T-helper 2 cell (primary cell): ENCODE data around the gene P2RY13.

Source experiments
- DNase-seq, 5 experiments: peaks; one replicate each; pipeline versions ENCODE4 v3.0.0 to v3.0.0-alpha.2; 2012 to 2022

P2RY13 gene

DNA sequence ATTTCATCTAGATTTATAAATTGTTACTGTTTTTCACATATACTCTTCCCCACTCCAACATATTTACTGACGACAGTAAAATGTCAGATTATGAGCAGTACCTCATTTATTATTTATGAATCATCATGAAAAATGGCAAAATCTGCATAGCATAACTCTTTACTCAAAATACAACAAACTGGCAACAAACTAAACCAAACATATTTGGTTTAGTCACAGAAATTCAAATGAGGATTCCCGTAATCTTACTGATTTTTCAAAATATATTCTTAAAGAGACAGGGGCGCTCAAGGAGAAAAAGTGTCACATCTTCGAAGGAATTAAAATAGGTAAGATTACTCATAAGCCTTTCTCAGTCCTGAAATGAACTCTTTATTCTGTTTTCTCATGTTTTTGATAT, 9.7 kb downstream of the P2RY13 start:
- DNase-seq, result no peak

DNA sequence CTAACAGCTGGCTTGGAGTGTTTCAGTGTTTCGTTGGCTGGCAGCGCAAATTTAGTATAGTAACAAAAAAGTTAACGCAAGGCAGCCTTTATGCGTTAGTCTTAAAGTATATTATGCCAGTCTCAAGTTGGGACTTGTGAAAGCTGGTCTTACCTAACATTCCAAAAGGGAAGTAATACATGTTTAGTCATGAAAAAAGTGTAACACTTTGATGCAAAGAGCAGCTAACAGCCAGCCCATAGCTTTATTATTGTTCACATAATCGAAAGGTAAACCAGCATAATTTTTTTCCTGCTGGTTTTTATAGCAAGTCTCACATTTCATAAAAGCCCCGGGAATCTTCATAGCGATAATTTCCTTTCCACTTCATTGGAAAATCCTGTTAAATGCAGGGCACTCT, 10.4 kb downstream of the P2RY13 start:
- DNase-seq, result no peak

DNA sequence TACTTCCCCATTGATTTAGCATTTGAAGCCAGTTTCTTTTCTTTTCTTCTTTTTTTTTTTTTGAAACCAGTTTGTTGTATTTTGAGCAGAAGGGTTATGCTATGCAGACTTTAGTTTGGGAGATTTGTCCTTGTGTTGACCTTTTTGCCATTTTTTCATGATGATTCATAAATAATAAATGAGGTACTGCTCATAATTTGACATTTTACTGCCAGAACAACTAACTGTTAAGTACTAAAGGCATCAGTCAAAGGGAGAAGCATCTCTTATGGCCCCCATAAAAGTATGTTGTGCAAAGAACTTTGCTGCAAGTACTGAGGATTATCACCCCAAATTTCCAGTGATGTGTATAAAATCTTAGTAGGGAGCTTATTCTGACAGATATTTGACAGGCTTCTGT, 11.0 kb downstream of the P2RY13 start:
- no peak for DNase-seq

DNA sequence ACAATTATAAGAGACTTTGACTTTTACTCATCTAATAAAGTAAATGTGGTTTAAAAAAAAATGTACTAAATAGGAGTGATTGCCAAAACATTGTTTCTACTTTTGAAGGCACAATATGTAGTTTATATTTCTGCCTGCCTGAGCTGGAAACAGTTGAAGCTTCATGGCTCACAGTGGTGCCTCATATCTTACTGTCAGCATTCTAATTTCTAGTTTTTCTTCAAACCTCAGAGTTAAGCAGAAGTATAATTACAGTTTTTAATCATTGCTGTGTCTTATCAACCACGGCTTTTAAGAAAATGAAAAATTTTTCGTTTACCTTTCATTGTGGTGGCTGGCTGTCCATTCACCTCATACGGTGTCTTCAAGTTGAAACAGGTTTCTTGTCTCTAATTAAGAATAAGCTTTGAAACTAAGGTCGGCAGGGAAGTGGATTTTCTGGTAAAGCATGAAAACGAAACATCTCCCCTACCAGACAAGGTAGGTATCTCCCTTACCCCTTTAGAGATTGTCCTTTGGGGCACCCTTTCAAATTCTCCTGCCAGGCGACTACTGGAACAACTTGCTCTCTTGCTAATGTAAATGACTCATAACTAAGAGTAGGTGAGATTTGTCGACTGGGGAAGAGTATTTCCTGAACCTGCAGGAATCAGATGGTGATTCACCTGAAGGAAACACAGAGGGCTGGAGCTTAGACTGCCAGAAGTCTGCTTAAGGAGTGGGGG, 12.9 kb downstream of the P2RY13 start, which contains the start of gene GPR87:
Gene GPR87, minus strand, starts transcription at position 554 of the 725 bp plus-strand sequence. CDS start 16,720 bp downstream, outside the sequence.
- DNase-seq, result peak in 1 of 5 experiments; percentile 76

DNA sequence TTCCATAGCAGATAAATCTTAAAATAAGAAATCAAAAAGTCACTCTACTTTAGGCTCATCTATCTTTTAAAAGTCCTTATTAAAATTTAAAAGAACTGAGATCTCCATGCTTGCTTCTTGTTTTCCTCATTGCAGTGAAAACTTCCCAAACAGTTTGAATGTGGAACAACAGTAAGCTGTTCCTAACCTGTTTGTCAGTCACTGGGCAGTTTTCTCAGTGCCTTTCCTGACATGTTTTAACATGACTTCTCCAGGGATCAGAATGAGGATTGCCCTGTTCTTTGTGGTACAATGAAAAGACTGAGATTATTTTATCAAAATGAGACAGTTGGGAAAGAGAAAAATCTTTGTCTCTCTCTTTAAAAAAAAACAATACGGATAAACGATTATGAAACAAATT, 13.5 kb downstream of the P2RY13 start:
- DNase-seq, result no peak

DNA sequence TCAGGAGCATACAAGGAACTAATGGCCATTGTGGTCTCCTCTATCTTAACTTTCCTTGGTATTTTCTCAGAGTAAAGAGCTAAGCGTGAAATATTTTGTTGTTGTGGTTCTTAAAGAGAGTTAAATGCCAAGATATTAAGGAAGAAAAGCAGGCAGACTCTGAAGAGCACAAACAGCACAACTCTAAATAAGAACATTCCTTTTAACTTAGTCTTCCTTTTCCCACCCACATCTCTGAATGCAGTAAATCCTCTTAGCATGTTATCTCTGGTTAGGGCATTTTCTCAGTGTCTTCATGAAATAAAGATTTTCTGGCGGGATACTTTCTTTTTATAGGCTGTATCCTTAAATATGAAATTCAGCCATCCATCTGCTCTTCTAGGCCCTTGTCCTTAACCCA, 14.2 kb downstream of the P2RY13 start:
- no peak for DNase-seq

DNA sequence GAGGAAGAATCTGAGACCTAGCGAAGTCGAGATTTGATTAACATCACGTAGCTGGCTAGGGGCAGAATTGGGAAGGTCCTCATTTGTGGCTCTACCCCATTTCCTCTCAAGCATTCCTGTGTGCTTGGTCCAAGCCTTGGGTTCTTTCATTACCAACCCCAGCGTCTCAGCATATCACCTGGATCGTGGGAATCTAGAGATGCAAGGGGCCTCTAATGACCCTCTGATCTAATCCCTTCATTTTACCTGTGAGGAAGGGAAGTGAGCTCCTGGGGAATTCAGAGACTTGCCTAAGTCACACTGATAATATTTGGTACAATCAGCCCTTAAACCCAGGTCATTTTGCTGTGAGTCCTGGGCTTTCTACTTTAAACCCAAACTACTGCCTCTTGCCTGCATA, 14.8 kb downstream of the P2RY13 start:
- no peak for DNase-seq

DNA sequence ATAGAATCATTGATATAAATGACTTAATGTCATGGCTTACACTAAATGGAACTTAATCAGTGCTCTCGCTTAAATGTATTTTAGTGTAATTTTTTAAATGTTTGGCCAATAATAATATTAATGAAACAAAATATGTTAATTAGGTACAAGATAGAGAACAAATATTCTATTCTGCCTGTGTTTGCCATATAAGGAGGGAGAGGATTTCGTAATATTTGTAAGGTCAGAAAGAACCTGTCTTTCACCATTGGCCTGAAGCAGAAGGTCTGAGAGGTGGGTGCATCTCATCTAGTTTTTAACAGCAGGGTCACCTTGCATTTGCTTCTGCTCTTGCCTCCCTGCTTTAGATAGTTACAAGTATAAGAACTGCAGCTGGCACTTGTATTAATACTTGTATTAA, 15.2 kb downstream of the P2RY13 start:
- DNase-seq, result no peak

DNA sequence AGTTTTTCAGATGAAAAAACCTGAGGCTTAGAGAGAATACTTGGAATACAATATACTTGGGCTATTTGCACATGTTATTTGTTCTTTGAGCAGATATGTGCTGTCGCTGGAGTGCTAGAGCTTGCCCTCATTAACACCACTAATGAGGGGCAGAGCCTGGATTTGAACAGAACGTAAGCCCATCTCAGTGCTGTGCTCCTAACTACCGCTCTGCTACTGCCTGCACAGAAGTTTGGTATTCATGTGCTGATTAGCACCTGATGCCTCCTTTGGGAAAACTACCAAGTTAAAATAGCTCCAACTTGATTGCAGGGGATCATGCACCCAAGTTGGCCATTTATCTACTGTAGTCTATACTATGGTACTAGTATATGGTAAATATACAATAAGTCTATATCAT, 16.4 kb downstream of the P2RY13 start:
- DNase-seq, result no peak

DNA sequence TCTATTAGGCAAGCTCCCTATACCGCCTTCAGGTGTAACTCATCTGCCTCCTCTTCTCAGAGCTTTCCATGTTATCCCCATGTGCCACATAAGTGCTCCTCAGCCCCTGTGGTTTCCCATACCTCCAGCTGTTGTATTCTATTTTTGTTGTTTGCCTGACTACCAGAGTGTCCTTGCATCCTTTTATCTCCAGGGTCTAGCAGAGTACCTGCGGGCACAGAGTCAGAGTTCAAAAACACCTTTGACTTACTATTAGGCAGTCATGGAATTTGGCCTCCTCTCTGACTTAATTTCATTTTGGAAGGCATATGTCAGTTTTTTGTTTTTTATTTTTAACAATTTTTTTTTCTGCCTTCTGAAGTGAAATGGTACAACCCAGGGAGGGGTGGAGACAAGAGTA, 19.8 kb downstream of the P2RY13 start:
- DNase-seq, result no peak

DNA sequence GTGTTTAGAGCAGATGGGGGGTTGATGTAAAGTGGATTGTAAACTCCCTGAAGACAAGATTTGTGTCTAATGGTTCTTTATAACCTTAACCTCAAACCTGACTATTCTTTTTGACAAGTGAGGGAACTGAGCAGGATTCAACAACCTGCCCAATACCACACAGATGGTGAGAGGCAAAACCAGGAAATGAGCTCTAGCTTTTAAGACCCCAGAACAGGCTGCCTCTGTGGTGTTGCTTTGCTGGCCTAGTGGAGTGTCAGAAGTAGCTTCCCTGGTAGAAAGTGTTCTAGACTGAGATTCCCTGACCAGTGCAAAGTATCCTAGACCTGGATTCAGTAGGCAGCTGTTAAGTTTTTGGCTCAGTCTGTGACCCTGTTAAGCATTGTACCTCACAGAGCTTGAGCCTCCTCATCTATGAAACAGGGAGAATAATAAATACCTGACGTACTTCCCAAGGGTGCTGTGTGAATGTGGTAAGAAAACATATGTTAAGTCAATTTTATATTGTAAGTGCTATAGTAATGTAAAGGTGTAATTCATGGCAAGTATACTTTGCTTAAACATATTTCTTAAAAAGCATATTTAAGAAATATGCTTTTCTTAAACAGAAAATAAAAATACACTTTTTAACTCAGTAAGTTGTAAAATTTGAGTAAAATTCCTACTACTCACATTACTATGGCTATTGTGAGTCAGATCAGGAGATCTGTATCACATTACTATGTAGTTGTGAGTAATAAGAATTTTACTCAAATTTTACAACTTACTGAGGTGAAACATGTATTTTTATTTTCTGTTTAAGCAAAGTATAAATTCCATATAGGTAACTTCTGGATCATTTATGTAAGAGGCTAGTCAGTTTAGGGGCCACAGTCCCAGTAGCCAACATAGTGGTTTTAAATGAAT, 21.5 kb downstream of the P2RY13 start:
- peak in 1 of 5 experiments; percentile 61 for DNase-seq

DNA sequence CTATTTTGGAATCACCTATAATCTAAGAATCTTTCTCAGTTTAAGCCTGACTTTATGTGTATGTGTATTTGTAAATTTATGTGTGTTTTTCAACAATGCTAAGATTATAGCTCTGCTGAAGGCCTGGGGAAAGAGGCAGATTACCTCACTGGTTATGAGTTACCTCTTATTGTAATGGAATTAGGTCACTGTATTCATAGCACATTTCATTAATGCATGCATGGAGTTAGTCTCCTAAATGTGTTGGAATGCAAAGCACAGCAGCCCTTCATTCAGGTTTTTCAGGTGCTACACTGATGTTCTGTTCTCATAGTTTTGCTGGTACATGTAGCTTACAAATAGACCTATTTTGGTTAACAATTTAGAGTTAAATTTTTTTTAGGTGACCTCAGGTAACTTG, 22.2 kb downstream of the P2RY13 start:
- no peak for DNase-seq

DNA sequence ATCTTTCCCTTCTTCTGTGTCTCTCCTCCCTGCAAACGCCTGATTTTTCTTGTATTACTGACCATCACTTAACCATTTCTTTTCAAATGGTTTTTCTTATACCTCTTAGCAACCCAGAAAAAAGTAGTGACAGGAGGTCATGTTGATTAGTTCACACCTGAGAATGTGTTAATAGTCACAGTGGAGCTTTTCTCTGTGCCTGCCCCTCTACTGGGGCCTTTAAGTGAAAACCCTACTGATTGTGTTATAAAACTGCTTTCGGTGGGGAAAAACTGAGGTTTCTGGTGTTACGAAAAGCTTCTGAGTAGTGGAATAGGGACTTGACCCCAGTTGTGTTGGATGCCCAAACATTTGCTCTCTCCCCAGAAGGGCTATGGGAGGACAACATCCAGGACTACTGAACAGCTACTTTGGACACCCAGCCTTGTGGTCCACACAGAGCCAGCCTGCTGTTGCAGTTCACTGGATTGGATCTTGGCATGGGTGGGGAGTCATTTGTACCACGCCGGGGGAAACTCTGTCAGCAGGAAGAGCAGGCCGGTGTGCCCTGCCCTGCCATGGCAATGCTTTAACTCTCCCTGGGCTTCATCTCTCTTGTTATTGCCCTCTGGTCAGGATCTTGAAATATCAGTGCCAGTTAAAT, 23.1 kb downstream of the P2RY13 start:
- no peak for DNase-seq

DNA sequence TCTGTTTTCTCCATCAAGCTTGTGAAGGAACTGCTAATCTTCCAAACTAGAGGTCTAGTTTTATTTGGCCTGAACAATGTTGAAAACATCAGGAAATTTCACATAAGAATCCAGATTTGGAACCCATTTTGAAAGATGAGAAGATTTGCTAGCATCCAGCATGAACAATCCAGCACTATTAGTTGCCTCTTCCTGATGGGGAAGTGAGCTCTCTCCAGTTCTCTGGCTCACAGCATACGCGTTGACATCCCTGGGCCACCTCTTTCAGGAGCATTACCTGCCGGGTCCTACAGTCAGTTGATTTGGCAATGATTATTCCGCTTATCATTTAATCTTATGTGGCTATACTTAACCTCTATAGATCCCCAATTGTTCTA, 23.6 kb downstream of the P2RY13 start:
- DNase-seq, result no peak

DNA sequence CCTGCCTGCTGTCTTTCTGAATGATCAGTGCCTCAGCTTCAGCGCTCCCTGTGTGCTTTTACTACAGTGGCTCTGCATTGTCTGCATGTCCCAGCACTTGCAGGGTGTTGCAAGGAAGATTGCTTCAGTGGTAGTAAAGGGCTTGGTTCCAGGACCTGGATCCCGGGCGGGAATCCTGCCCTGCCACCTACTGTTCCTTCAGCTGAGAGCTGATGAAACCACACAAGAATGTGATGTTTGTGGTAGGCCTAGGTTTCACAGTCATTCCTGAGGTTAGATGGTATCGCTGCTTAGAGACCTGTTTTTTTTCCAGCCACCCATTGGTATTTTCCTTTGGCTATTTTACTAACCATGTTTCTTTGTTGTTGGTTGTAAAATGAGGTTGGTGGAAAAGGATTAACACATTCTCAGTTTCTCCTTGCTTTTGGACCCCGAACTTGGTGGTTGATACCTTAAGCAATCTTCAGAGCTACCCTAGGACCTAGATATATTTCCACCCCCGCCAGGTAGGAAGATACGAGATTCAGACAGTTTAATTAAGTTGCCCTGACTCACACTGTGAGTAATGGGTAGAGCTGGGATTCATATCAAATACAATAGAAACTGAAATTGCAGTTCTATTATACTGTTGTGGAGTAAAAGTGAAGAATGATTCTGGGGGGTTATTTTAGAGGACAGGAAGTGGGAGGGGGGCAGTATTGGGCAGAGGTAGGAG, 24.1 kb downstream of the P2RY13 start:
- peak in 3 of 5 experiments; percentile 9 to 63 (median 23) for DNase-seq

DNA sequence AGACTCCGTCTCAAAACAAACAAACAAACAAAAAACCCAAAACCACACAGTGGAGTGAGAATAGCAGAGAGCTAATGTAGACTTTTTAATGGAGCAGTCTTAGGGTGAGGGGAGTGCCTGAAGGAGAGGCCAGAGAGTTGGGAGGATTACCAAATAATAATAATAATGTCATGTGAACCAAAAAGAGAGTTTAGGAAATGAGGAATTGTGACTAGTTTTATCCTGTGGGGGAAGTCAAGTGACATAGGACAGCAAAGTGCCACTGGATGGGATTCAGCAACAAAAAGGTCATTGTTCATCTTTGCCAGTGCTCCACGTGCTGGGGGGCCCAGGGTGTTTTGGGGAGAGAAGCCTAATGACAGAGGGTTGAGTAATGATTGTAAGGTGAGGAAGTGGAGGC, 25.6 kb downstream of the P2RY13 start:
- DNase-seq, result no peak

DNA sequence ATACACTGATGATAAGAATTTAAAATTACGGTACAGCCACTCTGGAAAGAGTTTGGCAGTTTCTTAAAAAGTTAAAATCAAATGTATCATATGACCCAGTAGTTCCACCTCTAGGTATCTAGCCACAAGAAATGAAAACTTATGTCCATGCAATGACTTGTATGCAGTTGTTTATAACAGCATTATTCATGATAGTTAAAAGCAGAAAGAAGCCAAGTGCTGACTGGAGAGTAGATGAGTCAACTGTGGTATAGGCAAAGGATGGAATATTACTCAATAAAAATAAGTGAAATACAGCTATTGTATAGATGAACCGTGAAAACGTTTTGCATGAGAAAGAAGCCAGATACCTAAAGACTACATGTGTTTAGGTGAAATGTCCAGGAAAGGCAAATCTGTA, 27.6 kb downstream of the P2RY13 start:
- peak in 1 of 5 experiments; percentile 36 for DNase-seq

DNA sequence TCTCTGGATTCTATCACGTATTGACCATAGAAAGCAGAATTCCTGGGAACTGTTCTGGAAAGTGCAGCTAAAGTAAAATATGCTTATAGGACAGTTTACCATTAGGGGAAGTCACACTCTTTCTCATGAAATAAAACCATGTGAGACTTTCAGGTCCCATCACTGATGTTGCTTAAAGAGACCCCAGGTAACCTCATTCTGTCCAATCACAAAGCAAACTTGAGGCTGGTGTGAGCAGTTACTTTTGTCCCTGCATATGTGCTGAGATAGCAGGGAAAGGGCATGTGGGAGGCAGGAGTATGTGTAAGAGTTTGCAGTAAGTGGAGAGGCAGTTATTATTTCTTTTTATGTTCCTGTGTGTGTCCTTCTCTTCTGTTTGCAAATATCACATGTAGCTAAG, 28.8 kb downstream of the P2RY13 start:
- DNase-seq, result no peak

DNA sequence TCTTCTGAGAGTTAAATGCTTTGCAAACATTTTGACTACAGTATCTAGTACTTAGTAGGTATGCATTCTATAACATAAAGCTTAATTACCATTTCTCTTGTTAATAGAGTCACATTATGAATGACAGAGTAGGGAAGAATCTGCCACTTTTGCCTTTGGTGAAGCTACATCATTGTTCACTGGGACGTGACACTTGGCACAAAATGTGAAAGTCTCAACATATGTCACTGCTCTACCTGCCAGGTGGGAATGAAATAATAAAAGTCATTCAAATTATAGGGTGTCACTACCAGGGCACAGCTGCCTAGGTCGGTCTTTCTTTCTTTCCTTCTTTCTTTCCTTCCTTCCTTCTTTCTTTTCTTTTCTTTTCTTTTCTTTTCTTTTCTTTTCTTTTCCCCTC, 30.3 kb downstream of the P2RY13 start:
- no peak for DNase-seq

DNA sequence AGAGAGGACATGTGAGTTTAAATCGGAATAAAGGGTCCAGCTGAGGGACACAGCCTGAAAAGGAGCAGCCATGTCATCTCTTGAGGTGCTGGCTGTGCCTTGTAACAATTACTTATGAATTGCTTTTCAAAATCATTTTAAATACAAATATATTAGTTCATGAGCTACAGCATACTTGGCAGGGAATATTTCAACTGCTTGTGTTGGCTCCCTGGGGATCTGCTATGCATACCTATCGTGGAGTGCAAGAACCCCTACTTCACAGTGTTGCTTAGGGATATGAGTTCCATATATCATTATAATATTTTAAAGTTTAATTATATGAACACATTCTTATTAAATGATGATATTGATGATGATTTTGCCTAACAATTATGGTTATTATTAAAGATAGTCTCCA, 31.9 kb downstream of the P2RY13 start:
- DNase-seq, result no peak

DNA sequence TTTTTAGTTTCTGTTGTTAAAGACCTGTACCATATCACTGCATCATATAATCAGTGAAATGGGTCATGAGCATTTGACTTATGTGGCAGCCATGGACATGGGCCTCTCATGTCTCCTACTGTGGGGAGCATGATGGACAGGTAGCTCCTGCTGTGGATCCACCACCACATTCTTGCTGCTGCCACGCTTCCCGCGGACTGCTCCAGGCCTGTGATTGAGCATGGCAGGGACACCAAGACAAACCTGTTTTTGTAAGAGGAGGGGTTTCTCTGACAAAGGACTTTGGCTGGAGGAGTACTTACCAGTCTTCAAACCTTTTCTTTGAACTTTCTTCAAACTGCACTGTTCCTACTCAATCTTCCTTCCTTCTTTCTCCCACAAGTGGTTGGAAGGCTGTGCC, 33.1 kb downstream of the P2RY13 start:
- no peak for DNase-seq

DNA sequence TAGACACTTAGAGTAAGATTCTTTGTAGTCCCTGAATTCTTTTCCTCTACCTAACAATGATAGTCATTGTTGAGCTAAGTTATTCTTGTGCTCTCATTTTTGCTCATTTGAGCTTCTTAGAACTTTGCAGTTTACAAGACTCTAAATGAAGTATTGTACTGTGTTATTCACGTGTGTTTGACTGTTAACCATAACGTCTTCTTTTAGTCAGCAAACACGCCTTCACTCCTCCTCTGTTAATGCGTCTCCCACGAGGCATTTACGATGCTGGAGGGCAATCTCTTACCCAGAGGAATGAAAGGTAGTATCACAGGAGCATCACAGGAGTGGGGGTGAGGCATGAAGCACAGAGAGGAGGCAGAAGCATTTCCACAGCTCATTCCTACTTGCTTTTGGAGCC, 36.2 kb downstream of the P2RY13 start:
- peak in 1 of 5 experiments; percentile 41 for DNase-seq

DNA sequence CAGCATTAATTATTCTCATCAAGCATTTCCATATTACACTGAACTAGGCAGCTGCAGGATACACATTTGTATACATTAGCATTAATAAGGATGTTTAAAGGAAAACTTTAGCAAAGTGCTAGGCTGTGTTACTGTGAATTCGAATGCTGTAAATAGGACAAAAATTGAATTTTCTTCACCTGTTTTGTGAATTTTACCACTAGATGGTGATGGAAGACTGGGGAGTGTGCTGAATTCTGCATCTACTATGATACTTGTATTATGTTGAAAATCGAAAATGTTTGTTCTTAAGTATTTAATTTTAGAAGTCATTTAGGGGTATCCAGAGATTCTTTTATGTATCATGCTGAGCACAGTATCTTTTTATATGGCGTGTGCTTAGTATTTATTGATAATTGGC, 38.7 kb downstream of the P2RY13 start:
- DNase-seq, result no peak
